Measurements from ENCODE around the gene ACVRL1.

ACVRL1 gene

DNA sequence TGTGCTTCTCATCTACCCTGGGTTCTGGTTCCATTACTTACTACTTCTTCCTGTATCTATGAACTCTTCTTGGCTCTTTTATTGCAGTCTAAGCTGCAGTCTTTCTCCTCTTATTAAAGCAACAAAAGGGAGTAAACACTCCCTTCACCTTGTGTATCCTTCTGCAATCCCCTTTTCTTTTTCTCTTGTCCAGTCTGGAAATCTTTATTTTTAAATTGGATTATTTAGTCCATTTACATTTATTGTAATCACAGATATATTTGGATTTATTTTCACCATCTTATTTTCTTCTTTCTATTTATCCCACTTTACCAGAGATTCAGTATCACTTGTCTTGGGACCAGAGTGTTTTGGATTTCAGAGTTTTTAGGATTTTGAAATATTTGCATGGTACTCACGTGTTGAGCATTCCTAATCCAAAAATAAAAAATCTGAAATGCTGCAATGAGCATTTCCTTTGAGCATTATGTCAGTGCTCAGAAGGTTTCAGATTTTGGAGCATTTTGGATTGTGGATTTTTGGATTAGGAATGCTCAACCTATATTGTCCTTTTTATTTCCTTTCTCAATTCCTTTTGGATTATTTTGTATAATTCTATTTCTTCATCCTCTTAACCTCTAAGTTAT, 37.4 kb downstream of the ACVRL1 start:
- no peak for DNase-seq

DNA sequence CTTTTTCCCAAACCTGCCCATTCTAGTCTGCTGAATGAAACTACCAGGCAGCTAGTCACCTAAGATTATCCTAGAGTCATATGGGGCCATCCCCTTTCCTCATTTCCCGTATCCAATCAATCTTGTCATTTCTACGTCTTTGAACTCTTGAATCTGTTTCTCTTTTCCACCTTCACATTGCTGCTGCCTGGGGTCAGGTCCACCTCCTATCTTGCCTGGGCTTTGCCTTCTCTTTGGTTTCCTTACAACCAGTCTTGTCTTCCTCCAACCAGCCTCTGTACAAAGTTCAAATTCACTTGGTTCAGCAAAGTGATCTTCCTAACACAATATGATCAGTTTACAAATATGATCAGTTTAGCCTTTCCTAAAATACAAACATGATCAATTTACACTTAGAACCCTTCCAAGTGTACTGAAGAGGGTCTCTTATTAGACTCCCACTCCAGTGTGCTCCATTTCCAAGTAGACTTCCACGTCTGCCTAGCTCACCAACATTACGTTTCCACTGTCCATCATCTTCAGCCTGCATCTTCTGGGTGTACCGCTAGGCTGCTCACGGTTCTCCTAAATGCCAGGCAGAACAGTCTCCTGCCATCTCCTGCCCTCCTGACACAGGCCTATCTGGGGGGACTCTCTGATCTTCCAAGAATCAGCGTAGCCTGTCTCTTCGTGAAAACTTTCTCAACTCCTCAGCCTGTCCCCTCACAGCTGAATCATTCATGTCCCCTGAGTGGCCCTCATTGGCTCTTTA, 40.1 kb downstream of the ACVRL1 start:
- DNase-seq = no peak

DNA sequence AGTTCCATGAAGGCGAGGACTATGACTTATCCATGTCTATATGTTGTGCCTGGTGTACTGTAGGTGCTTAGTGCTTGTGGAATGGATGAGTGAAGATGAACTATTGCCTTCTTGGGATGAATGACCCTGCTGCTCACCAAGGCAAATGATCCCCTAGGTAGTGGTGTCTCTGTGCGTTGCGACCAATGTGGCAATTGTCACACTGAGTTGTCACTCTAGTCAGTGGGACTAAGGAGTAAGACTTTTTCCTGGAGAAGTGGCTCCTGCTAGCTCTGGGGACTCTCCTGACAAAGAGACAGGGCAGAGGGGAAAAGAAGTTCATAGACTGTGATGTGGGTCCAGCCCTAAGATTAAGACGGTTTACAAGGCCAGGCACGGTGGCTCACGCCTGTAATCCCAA, 40.8 kb downstream of the ACVRL1 start:
- no peak for DNase-seq

DNA sequence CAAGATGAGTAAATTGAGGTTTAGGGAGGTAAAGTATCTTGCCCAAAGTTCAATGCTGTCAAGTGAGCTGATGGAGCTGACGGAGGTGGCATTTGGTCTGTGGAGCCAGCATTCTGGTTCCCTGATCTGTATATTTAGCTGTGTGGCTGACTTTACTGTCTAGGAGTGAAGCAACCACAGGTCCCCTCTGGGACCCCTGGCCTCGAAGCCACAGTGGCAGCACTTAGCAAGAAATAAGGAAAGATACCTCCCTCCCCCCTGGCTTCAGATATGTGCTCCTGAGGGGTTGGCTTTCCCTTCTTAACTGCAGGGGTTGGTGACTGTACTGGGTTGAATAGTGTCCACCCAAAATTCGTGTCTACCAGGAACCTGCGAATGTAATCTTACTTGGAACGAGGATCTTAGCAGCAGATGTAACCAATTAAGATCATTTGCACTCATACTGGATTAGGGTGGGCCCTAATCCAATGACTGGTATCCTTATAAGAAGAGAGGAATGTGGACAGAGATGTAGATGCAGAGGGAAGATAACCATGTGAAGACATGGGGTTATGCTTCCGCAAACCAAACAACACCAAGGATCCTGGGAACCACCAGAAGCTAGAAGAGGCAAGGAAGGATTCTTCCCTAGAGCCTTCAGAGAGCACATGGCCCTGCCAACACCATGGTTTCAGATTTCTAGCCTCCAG, 42.2 kb downstream of the ACVRL1 start:
- no peak for DNase-seq

DNA sequence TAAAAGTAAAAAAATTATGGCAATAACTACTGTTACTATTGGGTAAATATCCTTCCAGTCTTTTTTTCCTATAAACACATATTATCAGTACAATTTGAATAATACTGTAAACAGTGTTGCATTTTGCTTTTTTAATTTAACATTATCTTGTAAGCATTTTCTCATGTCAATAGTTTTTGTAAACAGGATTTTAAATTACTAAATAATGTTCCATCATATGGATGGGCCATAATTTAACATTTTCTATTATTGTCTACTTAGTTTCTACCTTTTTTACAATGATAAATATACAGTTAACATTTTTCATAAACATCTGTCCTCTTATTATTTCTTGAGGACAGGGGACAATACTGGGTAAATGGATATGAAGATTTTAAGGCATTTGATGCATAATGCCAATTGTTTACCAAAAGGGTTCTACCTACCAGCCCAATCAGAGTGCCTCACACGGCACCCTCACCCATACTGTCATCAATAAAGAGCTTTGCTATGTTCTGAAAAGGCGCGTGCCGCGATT, 43.4 kb downstream of the ACVRL1 start:
- DNase-seq = no peak

DNA sequence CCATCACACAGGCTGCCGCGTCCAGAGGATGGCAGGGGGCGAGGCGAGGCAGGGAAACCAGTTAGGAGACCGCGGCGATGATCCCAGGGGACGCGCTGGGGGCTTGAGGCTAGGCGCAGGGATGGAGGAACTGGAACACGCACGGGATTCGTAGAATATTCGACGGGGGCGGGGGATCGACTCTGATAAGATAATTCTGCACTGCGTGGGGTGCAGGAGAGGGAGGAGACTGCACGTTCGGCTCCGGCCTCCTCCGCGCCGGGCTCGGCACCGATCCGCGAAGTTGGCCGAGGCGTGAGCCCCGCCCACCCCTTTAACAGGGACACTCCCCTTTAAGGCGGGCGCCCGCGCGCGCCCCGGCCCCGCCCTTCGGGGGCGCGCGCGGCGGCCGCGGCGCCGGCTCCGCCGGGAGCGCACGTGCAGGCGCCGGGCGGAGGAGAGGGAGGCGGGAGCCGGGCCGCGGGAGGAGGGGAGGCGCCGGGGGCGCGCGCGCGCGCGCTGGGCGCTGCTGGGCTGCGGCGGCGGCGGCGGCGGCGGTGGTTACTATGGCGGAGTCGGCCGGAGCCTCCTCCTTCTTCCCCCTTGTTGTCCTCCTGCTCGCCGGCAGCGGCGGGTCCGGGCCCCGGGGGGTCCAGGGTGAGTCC, 44.0 kb downstream of the ACVRL1 start, which contains the start of gene ACVR1B:
Gene ACVR1B, plus strand, starts transcription at position 501 of the 644 bp plus-strand sequence. Its CDS starts 45 bp downstream, at position 546.
- peak; percentile 90 to 93 for DNase-seq

DNA sequence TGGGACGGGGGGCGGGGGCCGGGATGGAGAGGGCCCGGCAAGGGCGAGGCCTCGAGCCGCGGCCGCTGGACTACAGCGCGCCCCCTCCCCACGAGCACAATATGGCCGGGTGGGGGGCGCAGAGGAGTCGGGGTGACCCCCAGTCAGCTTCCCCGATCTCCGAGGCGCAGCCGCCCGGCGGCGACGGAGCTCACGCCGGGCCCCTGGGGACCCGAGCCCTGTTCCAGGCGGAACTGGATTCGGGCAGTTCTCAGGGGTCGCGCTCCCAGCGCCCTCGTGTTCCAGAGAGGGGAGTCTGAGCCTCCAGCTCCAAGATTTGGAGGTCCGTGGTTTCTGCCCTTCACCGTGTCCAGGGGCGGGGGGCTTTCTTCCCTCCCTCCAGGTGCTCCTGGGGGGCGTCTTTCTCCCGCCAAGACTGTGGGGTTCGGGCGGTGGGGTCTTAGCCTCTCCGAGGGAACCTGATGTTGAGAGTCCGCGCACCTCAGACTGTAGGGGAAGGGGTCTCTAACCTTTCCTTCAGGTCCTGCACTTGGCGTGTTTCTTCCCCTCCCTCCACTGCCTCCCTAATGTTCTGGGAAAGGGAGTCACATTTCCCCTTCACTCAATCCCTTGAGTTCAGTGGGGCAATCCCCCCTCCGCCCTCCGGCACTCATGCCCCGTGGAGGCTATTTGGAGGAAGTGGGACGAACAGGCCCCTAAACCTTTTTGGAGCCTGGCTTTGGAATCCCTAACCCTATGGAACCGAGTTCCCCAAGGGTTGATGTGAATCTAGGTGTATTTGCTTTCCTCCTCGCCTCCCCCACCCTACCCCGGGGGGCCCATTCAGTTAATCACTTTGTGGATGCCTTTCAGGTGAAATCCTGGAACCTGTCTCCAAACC, 44.8 kb downstream of the ACVRL1 start:
- peak in 1 of 2 donors; percentile 23 for DNase-seq

DNA sequence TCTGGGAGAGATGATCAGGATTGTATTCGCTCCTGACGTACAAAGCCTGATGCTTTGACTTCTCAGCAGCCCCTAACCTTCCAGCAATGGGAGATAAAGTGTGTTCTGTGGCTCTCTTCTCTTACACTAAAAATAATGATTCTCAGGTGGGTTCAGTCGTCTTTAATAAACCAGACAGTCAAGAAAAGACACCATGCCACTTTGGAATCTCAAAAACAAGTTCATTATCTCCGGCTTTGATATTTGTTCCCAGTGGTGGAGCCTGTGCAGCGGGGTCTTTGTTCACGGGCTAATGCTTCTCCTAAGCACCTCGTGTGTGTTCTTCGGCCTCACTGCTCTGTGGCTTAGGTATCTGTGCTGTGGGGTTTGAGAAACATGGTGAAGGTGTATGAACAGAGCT, 45.8 kb downstream of the ACVRL1 start:
- DNase-seq = no peak

DNA sequence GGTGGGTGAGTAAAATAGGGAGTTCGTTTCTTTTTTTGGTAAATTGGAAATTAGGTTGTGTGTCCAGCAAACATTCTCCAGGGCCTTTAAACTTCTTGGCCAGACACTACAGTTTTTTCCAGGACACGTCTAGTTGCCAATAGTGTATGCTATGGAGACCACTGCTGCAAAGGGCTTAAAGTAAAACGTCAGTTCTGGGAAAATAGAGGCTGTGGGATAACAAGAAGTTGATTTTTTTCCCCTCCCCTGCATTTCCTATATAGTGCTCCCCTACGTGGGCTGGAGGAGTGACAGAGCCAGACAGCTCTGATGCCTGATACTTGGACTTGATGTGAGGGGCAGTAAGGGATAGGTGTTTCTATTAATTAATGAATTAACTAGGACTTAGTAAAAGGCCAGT, 46.6 kb downstream of the ACVRL1 start:
- DNase-seq = no peak

DNA sequence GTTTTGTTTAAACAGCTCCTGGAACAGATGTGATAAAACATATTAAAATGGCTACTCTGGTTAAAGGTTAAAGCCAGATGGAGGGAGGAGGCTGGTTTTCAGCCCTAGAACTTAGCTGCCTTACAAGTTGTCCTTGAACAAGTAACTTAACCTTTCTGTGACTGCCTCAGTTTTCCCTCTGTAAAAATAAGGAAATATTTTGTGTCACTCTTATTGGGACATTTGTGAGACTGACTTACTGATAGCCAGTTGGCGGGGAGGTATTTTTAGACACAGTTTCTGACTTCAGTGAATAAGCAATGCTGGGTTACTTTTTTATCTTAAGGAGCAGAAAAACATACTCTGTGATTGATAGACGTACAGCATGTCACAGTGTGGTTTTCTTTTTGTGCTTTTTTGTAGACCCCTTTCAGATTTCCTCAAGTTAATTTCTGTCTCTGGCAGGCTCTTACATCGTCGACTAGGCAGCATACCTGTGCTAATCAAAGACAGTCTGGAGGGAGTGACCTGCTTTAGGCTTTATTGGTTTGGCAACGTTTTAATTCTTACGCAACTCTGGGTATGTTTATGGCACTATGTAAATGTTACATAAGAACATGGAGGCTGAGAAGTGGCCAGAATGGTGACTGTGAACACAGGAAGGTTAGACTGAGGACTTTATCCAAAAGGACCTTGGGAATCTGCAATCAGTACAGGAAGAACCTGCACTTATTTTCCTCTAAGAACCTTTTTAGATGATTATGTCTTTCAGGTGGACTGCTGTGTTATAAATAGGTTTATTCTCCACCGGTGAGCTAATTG, 47.5 kb downstream of the ACVRL1 start:
- DNase-seq = no peak

DNA sequence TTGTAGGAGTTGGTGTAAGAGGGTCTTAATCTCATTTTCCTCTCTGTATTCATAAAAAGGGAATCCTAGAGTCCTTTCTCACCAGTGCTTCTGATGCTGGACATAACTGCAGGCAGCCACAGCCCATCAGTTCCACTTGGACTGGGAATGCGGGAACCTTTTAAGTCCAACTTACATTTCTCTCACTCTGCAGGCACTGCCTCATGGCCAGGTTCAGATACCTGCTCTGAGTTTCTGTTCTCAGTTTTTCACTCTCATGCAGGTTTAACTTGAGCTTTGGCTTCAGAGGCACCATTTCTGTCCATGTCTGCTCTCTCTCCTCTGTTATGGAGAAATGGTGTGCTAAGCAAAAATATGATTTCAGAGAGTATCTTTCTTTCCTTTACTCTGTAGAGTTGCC, 48.4 kb downstream of the ACVRL1 start:
- no peak for DNase-seq

DNA sequence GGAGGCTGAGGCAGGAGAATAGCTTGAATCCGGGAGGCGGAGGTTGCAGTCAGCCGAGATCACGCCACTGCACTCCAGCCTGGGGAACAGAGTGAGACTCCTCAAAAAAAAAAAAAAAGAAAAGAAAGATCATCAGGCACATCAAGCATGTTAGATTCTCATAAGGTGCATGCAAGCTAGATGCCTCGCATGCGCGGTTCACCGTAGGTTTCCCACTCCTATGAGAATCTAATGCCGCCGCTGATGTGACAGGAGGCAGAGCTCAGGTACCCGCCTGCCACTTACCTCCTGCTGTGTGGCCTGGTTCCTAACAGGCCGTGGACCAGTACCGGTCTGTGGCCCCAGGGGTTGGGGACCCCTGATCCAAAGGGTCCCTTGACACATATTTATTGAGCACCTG, 51.2 kb downstream of the ACVRL1 start:
- DNase-seq = no peak

DNA sequence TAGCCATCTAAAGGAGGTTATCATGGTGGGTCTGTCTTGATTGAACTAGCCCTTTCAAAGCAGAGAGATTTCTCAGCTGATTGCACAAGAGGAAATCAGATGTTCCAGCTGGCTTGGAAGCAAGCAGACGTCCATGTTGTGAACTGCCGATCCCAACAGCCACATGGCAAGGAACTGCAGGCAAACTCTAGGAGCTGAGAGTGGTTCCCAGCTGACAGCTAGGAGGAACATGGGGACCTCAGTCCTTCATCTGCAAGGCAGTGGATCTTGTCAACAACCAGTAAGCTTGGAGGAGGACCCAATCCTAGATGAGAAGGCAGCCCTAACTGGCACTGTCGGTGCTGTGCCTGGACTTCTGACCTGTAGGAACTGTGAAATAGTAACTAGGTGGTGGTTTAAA, 51.9 kb downstream of the ACVRL1 start:
- no peak for DNase-seq

DNA sequence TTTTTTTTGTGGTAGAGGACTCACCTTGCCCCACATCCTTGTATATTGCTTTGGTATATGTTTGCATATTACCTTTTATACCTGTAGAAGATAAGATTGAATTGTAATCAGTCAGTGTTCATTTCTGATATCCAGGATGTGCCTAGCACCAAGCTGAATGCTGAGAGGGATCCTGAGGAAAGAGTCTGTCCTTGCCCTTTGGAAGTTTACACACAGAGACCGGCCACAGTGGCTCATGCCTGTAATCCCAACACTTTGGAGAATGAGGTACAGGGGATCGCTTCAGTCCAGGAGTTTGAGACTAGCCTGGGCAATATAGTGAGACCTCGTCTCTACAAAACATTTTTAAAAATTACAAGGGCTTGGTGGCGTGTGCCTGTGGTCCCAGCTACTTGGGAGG, 52.6 kb downstream of the ACVRL1 start:
- no peak for DNase-seq

DNA sequence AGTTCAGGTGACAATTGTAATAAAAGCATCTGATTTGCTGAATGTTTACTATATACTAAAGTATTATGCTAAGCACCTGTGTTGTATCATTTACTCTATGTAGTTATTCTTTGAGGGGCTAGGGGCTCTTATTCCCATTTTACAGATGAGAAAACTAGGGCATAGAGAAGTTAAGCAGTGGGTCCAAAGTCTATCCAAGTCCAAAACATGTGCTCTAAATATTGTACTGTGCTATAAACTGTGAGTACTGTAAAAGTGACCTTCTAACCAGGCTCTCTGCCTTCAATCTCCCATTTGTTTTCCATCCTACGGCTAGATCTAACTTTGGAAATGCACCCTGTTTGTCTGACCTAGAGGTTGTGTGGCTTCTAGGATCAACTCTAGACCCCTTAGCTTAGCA, 53.2 kb downstream of the ACVRL1 start:
- DNase-seq = no peak

DNA sequence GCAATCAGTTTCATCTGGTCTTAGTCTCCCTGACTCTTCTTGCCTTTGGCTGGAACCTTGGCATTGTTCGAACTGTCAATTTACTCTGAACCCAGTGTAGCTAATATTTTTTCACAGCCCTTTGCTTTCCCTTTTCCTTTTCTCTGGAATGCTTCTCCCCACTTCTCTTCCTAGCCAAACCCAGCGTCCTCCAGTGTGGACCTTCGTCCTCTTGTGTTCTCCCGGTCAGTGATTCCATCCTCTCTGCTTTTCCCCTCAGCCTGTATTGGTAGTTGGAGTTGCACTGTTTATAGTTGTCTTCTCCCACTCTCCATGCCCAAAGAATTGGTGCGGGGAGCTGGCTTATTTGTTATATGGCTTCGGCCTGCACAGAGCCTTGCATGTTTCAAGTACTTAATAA, 53.6 kb downstream of the ACVRL1 start:
- DNase-seq = no peak

DNA sequence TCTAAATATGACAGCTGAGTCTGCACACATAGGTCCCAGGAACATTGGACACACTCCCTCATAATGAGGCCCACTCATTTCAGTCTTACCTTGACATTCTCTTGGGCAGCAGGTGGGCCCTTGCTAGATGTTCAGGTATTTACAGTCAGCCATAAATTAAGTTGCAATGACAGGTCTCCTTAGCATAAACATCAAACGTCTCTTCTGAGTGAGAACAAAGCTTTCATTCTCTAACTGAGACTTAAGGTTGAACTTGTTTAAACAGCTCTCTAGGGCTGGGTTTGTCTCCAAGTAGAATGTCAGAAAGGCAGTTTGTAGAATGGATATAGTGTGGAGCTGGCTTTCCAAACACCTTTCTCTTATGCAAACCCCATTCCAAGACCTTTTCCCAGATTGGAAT, 54.5 kb downstream of the ACVRL1 start:
- no peak for DNase-seq

DNA sequence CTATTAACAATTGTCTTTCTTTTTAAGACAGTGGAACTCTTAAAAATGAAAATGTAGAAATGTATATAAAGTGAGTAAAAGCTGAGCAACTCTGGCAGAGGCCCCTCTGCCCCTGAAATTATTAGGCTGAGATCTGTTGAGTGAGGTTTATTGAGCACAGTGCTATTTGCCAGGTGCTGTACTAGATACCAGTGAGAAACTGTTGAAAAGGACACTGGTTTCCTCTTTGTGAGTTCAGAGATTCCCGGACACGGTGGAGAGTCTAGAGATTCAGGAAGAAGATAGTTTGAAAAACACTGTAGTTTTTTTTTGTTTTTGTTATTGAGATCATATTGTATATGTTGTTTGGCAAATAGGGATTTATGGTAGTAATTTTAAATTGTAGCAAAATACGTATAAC, 55.4 kb downstream of the ACVRL1 start:
- DNase-seq = no peak

DNA sequence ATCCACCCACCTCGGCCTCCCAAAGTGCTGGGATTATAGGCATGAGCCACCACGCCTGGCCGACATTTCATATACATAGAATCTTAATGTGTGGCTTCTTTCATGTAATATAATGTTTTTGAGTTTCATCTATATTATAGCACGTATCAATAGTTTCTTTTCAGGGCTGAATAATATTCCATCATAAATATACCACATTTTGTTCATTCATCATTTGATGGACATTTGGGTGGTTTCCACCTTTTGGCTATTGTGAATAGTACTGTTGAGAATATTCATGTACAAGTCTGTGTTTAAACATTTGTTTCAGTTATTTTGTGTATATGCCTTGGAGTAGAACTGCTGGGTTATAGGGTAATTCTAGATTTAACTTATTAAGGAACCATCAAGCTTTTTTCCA, 56.2 kb downstream of the ACVRL1 start:
- no peak for DNase-seq

DNA sequence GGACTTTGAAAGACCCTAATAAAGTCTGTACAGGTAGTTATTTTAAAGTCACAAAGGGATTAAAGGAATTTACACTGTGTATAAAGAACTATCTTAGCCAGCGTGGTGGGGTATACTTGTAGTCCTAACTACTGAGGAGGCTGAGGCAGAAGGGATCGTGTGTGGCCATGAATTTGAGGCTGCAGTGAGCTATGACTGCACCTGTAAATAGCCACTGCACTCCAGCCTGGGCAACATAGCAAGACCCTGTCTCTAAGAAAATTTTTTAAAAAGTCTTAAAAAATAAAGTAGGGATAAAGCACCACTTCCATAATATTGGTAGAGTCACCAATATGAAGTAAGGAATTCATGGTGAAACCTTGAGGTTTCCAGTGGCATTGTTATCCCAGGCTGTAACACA, 62.3 kb downstream of the ACVRL1 start:
- DNase-seq = no peak

DNA sequence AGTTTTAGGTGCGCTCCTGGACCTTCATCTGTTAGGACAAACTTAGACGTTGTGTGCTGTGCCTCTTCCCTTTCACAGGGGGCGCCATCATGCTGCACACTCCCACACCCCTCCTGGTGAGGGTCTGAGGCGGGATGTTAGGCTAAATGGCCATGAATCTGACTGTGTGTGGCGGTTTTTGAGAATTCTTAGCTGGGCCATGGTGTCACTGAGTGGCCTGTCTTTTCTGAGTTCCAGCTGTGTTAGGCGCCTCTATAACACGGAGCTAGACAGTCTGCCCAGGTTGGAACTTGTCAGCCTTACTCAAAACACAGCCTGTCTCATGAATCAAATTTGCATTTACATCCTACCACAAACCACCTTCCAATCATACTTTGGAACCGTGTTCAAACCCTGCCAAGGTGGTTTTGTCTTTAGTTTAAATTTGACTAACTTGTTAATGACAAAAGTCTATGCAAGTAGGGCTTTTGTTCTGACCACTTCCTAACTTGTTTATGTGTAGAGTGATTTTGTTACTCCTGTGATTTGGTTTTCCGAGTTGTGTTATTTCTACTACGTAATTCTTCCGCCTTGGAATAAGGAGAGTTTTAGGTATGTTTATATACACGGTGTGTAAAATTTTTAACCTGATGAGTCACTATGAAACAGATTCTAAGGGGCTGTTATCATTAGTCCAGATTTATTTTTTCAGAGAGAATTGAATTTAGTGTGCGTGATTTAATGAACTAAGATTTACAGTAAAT, 63.8 kb downstream of the ACVRL1 start:
- DNase-seq = peak; percentile 22 to 54
